Bronchial epithelial cell (primary cell): ENCODE data around the gene MBD5. TPM values are rescaled to one million over a fixed set of nuclear protein-coding genes. Genes with fewer than 3 reads are reported as not detected.

Source experiments
- DNase-seq: peaks from one replicate; pipeline ENCODE4 v3.0.0-alpha.2; 2010; ENCODE audit warnings: low read depth
- FAIRE-seq: peaks from 2 replicates; lab custom pipeline; 2011; peaks lifted over from hg19 to GRCh38; lab: Jason Lieb, UNC
- H3K27me3 ChIP-seq: 2 replicates; pipeline ENCODE4 v1.5.1; 2011; ENCODE audit warnings: low read length; ENCODE audit not compliant: control insufficient read depth, insufficient read depth
- H3K36me3 ChIP-seq: 2 replicates; pipeline ENCODE4 v1.5.1; 2011; ENCODE audit warnings: low read length; ENCODE audit not compliant: control insufficient read depth, insufficient read depth
- H3K4me3 ChIP-seq: 2 replicates; pipeline ENCODE4 v1.5.1; 2011; ENCODE audit warnings: mild to moderate bottlenecking, low read depth, low read length, control low read depth
- CTCF ChIP-seq: IDR thresholded peaks from 2 replicates; pipeline ENCODE4 v1.5.1; 2011; ENCODE audit warnings: mild to moderate bottlenecking, moderate library complexity, low read length, control low read depth, inconsistent platforms; ENCODE audit not compliant: insufficient read depth, severe bottlenecking
- total RNA-seq: library from RNA; depleted of rRNA; stranded (reverse); fragments of >200 nt; gene quantifications from 2 replicates; pipeline ENCODE4 v1.2.1, GENCODE V29; 2014

MBD5 gene
- total RNA-seq, 1 donor from 2014 or later, result 5.3 TPM

- no peak overlapping the region for H3K4me3 ChIP-seq
- no peak for TF ChIP-seq CTCF
- H3K27me3 ChIP-seq, result no peaks in the 10 kb centered on the region
- H3K36me3 ChIP-seq, result no peaks in the 10 kb centered on the region
- FAIRE-seq (no peak), DNase-seq (no peak)
These were observed 281.6 kb downstream of the MBD5 start for GRCh38 chr2:148302526-148302925.

GRCh38 chr2:148303161-148303560 lies 282.3 kb downstream of the MBD5 start:
- DNase-seq, result no peak
- no peaks in the 10 kb centered on the region for H3K27me3 ChIP-seq
- TF ChIP-seq CTCF, result no peak
- H3K36me3 ChIP-seq, result no peaks in the 10 kb centered on the region
- no peak for FAIRE-seq
- no peak overlapping the region for H3K4me3 ChIP-seq

GRCh38 chr2:148305476-148305875 lies 284.6 kb downstream of the MBD5 start:
- DNase-seq (no peak), FAIRE-seq (no peak)
- TF ChIP-seq CTCF, result no peak
- Histone ChIP-seq H3K27me3 (no peaks in the 10 kb centered on the region), H3K4me3 (no peak overlapping the region), H3K36me3 (no peaks in the 10 kb centered on the region)

- Histone ChIP-seq H3K36me3 (no peaks in the 10 kb centered on the region), H3K4me3 (no peak overlapping the region), H3K27me3 (no peaks in the 10 kb centered on the region)
- FAIRE-seq, result no peak
- DNase-seq, result no peak
- TF ChIP-seq CTCF, result no peak
These were observed 285.1 kb downstream of the MBD5 start for GRCh38 chr2:148306027-148306426.

- TF ChIP-seq CTCF, result no peak
- no peak for FAIRE-seq
- DNase-seq, result no peak
- Histone ChIP-seq H3K36me3 (no peaks in the 10 kb centered on the region), H3K27me3 (no peaks in the 10 kb centered on the region), H3K4me3 (no peak overlapping the region)
These were observed 296.7 kb downstream of the MBD5 start for GRCh38 chr2:148317598-148317997.

GRCh38 chr2:148338541-148338940 lies 317.6 kb downstream of the MBD5 start:
- Histone ChIP-seq H3K27me3 (no peaks in the 10 kb centered on the region), H3K36me3 (no peaks in the 10 kb centered on the region), H3K4me3 (no peak overlapping the region)
- DNase-seq (peak; percentile 82), FAIRE-seq (no peak)
- TF ChIP-seq CTCF, result no peak
